GM18519 (cell line): ENCODE measurements around the gene SAP25.

ENCODE experiments used
- ATAC-seq: cut with Tn5 transposase; IDR thresholded peaks from one replicate; pipeline ENCODE4 v1.9.1; 2021; ENCODE audit warnings: mild to moderate bottlenecking, moderate library complexity; ENCODE audit not compliant: unreplicated experiment, low FRiP score

SAP25 gene

DNA sequence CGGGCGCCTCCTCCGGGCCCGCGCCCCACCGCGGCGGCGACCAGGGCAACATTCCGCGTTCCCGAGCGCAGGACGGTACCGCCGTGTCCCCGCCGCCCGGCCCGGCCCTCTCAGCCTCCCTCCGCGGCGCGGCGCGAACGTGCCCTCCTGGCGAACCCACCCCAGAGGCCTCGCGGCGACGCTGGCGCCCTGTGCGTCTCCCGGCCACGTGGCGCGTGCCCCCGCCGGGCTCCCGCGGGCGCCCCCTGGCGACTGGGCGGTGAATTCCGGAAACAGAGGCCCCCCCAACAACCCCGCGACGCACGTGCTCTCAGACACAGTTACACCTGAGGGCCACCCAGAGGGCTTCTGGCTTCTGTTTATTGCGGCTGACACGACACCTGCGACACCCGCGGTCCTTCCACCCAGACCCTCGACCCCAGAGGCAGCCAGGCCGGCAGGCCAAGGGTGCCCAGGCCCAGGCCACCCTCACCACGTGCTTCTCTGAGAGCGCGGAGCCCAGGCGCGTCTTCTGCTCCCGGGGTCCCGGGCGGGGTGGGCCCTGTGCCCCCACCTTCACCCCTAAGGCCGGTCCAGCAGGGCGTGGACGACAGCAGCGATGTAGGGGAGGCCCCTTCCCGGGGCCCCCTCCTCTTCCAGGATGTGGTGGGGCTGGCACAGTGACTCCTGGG, at the start of gene SAP25:
SAP25 (minus strand) TSS at position 210 of the 671 bp plus-strand sequence; CDS start at position 52, 158 bp downstream.
- ATAC-seq, result no peak

DNA sequence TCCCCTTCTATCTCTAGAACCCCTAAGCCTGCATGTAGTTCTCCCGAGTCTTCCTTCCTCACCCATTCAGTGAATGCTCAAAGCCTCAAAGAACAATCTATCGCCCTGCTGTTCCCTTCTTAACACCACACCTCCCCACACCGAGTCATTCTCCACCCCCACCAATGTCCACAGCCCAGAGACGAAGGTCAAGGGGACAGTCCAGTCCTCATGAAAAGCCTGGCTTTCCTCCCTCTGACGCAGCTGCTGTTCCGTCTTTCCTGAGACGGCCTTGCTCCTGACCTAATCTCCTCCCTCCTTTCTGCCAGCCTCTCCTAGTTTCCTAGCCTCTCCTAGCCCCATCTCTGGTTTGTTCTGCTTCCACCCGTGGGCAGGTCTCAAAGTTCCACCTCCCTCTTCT, 47.9 kb upstream of the SAP25 start:
- ATAC-seq, result no peak

- no peak for ATAC-seq
These were observed 47.1 kb upstream of the SAP25 start for GRCh38 chr7:100620804-100621203.

DNA sequence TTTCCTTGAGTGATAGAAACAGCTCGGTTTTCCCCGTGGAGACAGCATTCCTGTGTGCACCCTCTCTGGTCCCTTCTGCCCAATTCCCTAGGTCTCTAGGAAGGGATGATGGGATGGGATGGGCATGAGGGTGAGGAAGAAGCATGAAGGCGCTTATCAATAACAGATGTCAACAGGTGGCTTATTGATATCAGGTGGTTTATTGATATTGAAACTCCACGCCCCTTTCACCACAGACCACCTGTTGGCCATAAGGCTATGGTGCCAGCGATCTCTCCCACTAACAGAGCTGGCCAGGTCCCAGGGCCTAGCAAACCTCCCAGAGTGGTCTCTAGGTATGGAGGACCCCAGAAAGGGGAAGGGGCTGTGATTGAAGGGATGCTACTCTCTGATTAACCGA, 46.5 kb upstream of the SAP25 start:
- ATAC-seq, result no peak

GRCh38 chr7:100614308-100614861, 40.7 kb upstream of the SAP25 start:
- no peak for ATAC-seq

GRCh38 chr7:100613412-100614175, 39.9 kb upstream of the SAP25 start:
- no peak for ATAC-seq

DNA sequence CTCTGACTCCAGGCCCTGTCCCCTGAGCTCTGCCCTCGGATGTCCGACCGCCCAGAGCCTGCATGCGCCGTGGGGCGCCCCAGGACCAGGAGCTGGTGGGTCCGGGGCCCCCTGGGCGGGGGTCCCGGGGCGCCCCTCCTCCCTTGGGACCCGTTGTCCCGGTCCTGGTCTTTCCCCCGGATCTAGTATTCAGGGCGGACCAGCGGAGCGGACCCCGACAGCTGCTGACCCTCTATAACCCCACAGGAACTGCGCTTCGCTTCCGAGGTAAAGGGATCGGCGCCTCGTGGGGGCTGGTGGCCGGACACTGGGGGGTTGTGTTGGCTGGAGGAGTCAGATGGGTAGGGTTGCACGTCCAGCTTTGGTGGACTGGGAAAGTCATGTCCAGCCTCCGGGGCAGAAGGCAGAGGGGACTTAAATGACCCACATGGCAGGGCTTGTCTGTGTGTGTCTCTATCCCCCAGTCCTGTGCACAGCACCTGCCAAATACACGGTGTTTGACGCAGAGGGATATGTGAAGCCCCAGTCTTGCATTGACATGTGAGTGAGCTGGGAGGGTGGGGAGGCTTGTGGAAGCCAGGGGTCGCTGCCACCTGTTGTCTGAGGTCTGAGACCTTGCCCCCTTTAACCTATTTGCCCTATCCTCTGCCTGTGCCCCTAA, 39.2 kb upstream of the SAP25 start:
- ATAC-seq, result no peak

GRCh38 chr7:100611983-100612729, 38.5 kb upstream of the SAP25 start, which contains the start of gene MOSPD3:
Gene MOSPD3 (plus strand): TSS chr7:100612540. CDS start chr7:100612792, 252 bp downstream.
- peak; percentile 78 for ATAC-seq

- ATAC-seq, result no peak
These were observed 36.3 kb upstream of the SAP25 start for GRCh38 chr7:100609958-100610357.

DNA sequence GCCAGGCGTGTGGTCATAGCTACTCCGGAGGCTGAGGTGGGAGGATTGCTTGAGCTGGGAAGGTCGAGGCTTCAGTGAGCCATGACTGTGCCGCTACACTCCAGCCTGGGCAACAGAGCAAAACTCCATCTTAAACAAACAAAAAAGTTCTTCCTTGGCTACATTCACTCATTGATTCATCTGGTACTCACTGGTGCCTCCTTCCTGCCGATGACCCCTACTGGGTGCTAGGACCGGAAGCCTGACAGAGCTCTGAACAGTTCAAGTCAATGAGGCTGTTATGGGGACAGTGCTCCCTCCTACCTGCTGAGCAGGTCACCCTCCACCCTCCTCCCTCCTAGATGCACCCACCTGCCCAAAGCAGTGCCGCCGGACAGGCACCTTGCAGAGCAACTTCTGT, 33.4 kb upstream of the SAP25 start:
- ATAC-seq, result no peak

DNA sequence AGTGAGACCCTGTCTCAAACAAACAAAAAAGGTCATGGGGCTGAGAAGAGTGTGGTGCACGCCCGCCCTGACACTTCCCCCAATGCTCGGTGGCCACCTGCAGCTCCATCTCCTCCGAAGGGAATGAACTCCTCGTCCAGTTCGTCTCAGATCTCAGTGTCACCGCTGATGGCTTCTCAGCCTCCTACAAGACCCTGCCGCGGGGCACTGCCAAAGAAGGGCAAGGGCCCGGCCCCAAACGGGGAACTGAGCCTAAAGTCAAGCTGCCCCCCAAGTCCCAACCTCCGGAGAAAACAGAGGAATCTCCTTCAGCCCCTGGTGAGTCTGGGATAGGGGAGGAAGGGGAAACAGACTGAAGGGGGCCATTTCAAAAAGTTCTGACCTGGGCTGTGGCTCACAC, 32.6 kb upstream of the SAP25 start:
- no peak for ATAC-seq

GRCh38 chr7:100604976-100605911, 31.5 kb upstream of the SAP25 start:
- ATAC-seq, result no peak

GRCh38 chr7:100604028-100604975, 30.6 kb upstream of the SAP25 start:
- no peak for ATAC-seq

GRCh38 chr7:100603726-100604027, 30.0 kb upstream of the SAP25 start:
- no peak for ATAC-seq

- ATAC-seq, result no peak
These were observed 29.4 kb upstream of the SAP25 start for GRCh38 chr7:100602889-100603725.

- no peak for ATAC-seq
These were observed 27.0 kb upstream of the SAP25 start for GRCh38 chr7:100600730-100601038.

DNA sequence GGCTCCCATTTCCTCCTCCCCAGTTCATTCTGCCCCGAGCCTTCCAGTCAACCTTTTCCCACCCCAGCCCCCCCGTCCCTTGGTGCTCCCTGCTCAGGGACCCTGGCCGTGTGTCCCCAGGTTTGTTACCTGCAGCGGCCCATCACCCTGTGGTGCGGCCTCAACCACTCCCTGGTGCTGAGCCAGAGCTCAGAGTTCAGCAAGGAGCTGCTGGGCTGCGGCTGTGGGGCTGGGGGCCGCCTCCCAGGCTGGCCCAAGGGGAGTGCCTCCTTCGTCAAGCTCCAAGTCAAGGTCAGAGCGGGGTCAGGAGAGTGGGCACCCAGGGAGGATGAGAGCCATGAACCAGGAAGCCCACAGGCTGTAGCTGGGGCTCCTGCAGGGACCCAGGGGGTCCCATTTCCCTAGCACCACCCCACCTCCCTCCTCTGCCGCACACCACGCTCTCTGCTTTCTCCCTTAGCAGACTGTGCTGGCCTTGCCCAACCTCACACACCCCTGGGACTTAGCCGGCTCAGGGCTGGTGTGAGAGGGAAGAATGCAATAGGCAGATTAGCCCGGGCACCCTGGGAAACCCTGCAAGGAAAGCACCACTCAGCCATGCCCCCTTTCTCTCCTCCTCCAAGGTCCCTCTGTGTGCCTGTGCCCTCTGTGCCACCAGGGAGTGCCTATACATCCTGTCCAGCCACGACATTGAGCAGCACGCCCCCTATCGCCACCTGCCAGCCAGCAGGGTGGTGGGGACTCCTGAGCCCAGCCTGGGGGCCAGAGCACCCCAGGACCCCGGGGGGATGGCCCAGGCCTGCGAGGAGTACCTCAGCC, 26.4 kb upstream of the SAP25 start:
- no peak for ATAC-seq
